Spleen (tissue), 7 donors: ENCODE measurements around the gene SLAMF9.

Experiments
- CTCF ChIP-seq, 11 experiments: fragments of 200-600 bp in 7 of 11; fragments of 450-650 bp in 4 of 11; sonication (generic) in 4 of 11; IDR thresholded peaks in 8 of 11; conservative IDR thresholded peaks in 3 of 11; 1 replicate in 7 of 11; 2 replicates in 4 of 11; pipeline versions ENCODE4 v1.4.0 to v1.8.0; 2016 to 2021; ENCODE audit warnings: antibody characterized with exemption in 11 of 11, inconsistent platforms in 4 of 11, mild to moderate bottlenecking in 1 of 11
- POLR2A ChIP-seq, 3 donors: fragments of 450-650 bp; IDR thresholded peaks; one replicate each; pipeline ENCODE4 v1.5.1; 2017; ENCODE audit warnings: antibody characterized with exemption in 3 of 3, mild to moderate bottlenecking in 1 of 3
- POLR2AphosphoS5 ChIP-seq, 3 donors: sonication (generic); formaldehyde crosslinking; IDR thresholded peaks; one replicate each; pipeline ENCODE4 v1.5.1; 2017; ENCODE audit warnings: antibody characterized with exemption in 3 of 3
- donor health status: DM: no; HTN: no; CAD: no; lungs with moderate emphysema.
- donor health status: DM: no; HTN: no; CAD: no.
- donor health status: DM: no; HTN: no; CAD: no.

- no peak for TF ChIP-seq POLR2A (IDR thresholded peaks at IDR 0.05)
- TF ChIP-seq POLR2AphosphoS5 (IDR thresholded peaks at IDR 0.05): peak in 2 of 3 donors; percentile 34 to 44
- no peak for TF ChIP-seq CTCF (IDR thresholded peaks at IDR 0.05 in 8 of 11, conservative IDR thresholded peaks at IDR 0.05 in 3 of 11)
Observed at GRCh38 chr1:159920202-159920601, 33.8 kb downstream of the SLAMF9 start.
